Liver (tissue), 3 donors: Measurements from ENCODE around the gene SMC4.

ENCODE experiments used
- EGR1 ChIP-seq, 2 donors: IDR thresholded peaks; 2 replicates each; pipeline ENCODE4 v1.6.1; 2016 to 2018; ENCODE audit warnings: antibody characterized with exemption in 2 of 2, low read depth in 2 of 2
- GABPA ChIP-seq, 2 donors: IDR thresholded peaks in 1 of 2; conservative IDR thresholded peaks in 1 of 2; 2 replicates each; pipeline ENCODE4 v1.6.1; 2016; ENCODE audit warnings: antibody characterized with exemption in 2 of 2, mild to moderate bottlenecking in 1 of 2, moderate library complexity in 1 of 2
- JUND ChIP-seq, 2 donors: IDR thresholded peaks; 2 replicates each; pipeline ENCODE4 v1.6.1; 2016; ENCODE audit warnings: antibody characterized with exemption in 2 of 2
- RAD21 ChIP-seq, 2 donors: IDR thresholded peaks; 2 replicates each; pipeline ENCODE4 v1.6.1; 2016; ENCODE audit warnings: antibody characterized with exemption in 2 of 2, mild to moderate bottlenecking in 2 of 2
- TAF1 ChIP-seq: conservative IDR thresholded peaks from 2 replicates; pipeline ENCODE4 v1.6.1; 2016; ENCODE audit warnings: antibody characterized with exemption, mild to moderate bottlenecking
- TF ChIP-seq, protein P1 (sequence below): fragments of 150-350 bp; IDR thresholded peaks from 2 replicates; pipeline ENCODE4 v1.5.1; 2017; ENCODE audit warnings: improper control_type of control experiment, low read depth, low read length; ENCODE audit not compliant: missing input control
- donor health status: healthy.
- donor health status: healthy.

DNA sequence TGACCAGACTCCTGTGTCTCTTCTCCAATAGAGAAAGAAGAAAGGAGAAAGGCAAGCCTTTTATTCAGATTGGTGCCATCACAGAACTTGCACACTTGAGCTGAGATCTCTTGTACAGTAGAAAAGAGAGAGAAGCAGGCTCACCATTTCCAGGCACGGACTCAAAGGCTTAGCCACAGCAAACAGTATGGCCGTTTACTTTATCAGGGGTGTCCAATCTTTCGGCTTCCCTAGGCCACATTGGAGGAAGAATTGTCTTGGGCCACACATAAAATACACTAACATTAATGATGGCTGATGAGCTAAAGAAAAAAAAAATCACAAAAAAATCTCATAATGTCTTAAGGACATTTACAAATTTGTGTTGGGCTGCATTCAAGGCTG is 5.4 kb upstream of the SMC4 start:
- TF ChIP-seq, protein P1, sequence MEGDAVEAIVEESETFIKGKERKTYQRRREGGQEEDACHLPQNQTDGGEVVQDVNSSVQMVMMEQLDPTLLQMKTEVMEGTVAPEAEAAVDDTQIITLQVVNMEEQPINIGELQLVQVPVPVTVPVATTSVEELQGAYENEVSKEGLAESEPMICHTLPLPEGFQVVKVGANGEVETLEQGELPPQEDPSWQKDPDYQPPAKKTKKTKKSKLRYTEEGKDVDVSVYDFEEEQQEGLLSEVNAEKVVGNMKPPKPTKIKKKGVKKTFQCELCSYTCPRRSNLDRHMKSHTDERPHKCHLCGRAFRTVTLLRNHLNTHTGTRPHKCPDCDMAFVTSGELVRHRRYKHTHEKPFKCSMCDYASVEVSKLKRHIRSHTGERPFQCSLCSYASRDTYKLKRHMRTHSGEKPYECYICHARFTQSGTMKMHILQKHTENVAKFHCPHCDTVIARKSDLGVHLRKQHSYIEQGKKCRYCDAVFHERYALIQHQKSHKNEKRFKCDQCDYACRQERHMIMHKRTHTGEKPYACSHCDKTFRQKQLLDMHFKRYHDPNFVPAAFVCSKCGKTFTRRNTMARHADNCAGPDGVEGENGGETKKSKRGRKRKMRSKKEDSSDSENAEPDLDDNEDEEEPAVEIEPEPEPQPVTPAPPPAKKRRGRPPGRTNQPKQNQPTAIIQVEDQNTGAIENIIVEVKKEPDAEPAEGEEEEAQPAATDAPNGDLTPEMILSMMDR: no peak
- TF ChIP-seq RAD21 (IDR thresholded peaks at IDR 0.05) (no peak), TAF1 (no peak), EGR1 (IDR thresholded peaks at IDR 0.05; ENCODE audit: low read depth in 2 of 2) (no peak), JUND (IDR thresholded peaks at IDR 0.05) (no peak), GABPA (IDR thresholded peaks at IDR 0.05 in 1 of 2, conservative IDR thresholded peaks at IDR 0.05 in 1 of 2) (no peak)
